HepG2 (cell line): ENCODE results near the gene NOL4L. TPM values are rescaled to one million over a fixed set of nuclear protein-coding genes. Genes with fewer than 3 reads are reported as not detected.

Experiments used
- ATAC-seq: fragments of 200-7000 bp; cut with Tn5 transposase; 3 replicates; pipeline ENCODE4 v1.9.1; 2020; ENCODE audit warnings: mild to moderate bottlenecking, moderate library complexity
- BruUV-seq: library from RNA; stranded (reverse); fragments of 400-500 nt; replicated peaks from 2 replicates; lab custom pipeline; 2021; lab: Mats Ljungman, UMichigan
- CTCF ChIA-PET: fragments of 300-600 bp; formaldehyde crosslinking; extraction: SDS; loops from one replicate; lab custom pipeline; 2021; ENCODE audit warnings: low total read pairs, inconsistent platforms, low intra/inter-chr PET ratio; lab: Yijun Ruan, JAX
- POLR2A ChIA-PET: fragments of 350-600 bp; sonication (Branson Sonifier 250); formaldehyde crosslinking; loops from one replicate; lab custom pipeline; 2020; ENCODE audit warnings: antibody characterized with exemption, inconsistent platforms; lab: Yijun Ruan, JAX
- DNase-seq: peaks from one replicate; pipeline ENCODE4 v3.0.0-alpha.2; 2015; ENCODE audit warnings: low spot score
- FAIRE-seq: peaks from 3 replicates; lab custom pipeline; 2011; peaks lifted over from hg19 to GRCh38; lab: Jason Lieb, UNC
- H2AFZ ChIP-seq: one replicate; pipeline ENCODE4 v1.6.1; 2011; ENCODE audit warnings: low read length, inconsistent platforms
- H3K27ac ChIP-seq: fragments of 300-600 bp; 3 replicates; pipeline ENCODE4 v1.8.0; 2011; ENCODE audit warnings: mixed run types, mild to moderate bottlenecking, mixed read lengths, low read length, inconsistent platforms; ENCODE audit not compliant: insufficient read depth; ENCODE audit errors: extremely low read length
- H3K27me3 ChIP-seq, 2 experiments: fragments of 200-600 bp in 1 of 2; 2 replicates in 1 of 2; 3 replicates in 1 of 2; pipeline versions ENCODE4 v1.6.0 to v1.8.0; 2011; ENCODE audit warnings: low read length in 2 of 2, mild to moderate bottlenecking in 2 of 2, moderate library complexity in 2 of 2, inconsistent platforms in 1 of 2; ENCODE audit not compliant: insufficient read depth in 2 of 2, control insufficient read depth in 1 of 2
- H3K36me3 ChIP-seq, 2 experiments: fragments of 200-600 bp in 1 of 2; replicated peaks in 1 of 2; 2 replicates in 1 of 2; 3 replicates in 1 of 2; pipeline versions ENCODE4 v1.5.1 to v1.8.0; 2011; ENCODE audit warnings: low read length in 2 of 2, inconsistent platforms in 1 of 2; ENCODE audit not compliant: insufficient read depth in 2 of 2, control insufficient read depth in 1 of 2
- H3K4me1 ChIP-seq: 2 replicates; pipeline ENCODE4 v1.5.1; 2012; ENCODE audit warnings: low read length, inconsistent platforms; ENCODE audit not compliant: insufficient read depth
- H3K4me2 ChIP-seq: 2 replicates; pipeline ENCODE4 v1.6.0; 2011; ENCODE audit warnings: low read depth, low read length, inconsistent platforms
- H3K4me3 ChIP-seq, 3 experiments: fragments of 200-600 bp in 1 of 3; sonication (generic), shearing (Covaris generic) in 1 of 3; replicated peaks in 1 of 3; 2 replicates each; pipeline ENCODE4 v1.5.1; 2011 to 2016; ENCODE audit warnings: low read length in 3 of 3, inconsistent platforms in 2 of 3, low read depth in 2 of 3, mild to moderate bottlenecking in 2 of 3, control low read depth in 1 of 3, mixed read lengths in 1 of 3; ENCODE audit not compliant: insufficient read depth in 1 of 3
- H3K79me2 ChIP-seq: one replicate; pipeline ENCODE4 v1.6.1; 2011; ENCODE audit warnings: low read length, inconsistent platforms; ENCODE audit not compliant: insufficient read depth
- H3K9ac ChIP-seq: 2 replicates; pipeline ENCODE4 v1.6.0; 2011; ENCODE audit warnings: mild to moderate bottlenecking, low read depth, low read length, inconsistent platforms; ENCODE audit not compliant: insufficient read depth
- H3K9me3 ChIP-seq: 2 replicates; pipeline ENCODE4 v1.5.1; 2012; ENCODE audit warnings: mild to moderate bottlenecking, low read length
- H4K20me1 ChIP-seq: 2 replicates; pipeline ENCODE4 v1.6.0; 2011; ENCODE audit warnings: inconsistent platforms, mild to moderate bottlenecking, low read length, moderate library complexity; ENCODE audit not compliant: insufficient read depth
- FOXP4 ChIP-seq: sonication (generic); formaldehyde crosslinking; IDR thresholded peaks from 2 replicates; pipeline ENCODE4 v1.4.0; 2020; ENCODE audit warnings: missing genetic modification reagents
- HDAC1 ChIP-seq: sonication (generic); formaldehyde crosslinking; IDR thresholded peaks from 2 replicates; pipeline ENCODE4 v1.5.1; 2020; ENCODE audit warnings: mild to moderate bottlenecking, missing genetic modification reagents
- HES4 ChIP-seq: sonication (generic); formaldehyde crosslinking; IDR thresholded peaks from 2 replicates; pipeline ENCODE4 v1.9.0; 2021; ENCODE audit warnings: mild to moderate bottlenecking, missing genetic modification reagents, borderline replicate concordance
- HMG20B ChIP-seq: conservative IDR thresholded peaks from 2 replicates; pipeline ENCODE4 v1.6.1; 2016; ENCODE audit warnings: missing genetic modification reagents, missing compliant biosample characterization
- IRF9 ChIP-seq: sonication (generic); formaldehyde crosslinking; IDR thresholded peaks from 2 replicates; pipeline ENCODE4 v1.8.0; 2022; ENCODE audit warnings: missing genetic modification reagents, mild to moderate bottlenecking, borderline replicate concordance
- KDM2A ChIP-seq: sonication (generic); formaldehyde crosslinking; IDR thresholded peaks from 2 replicates; pipeline ENCODE4 v1.4.0; 2020; ENCODE audit warnings: low read depth, missing genetic modification reagents, borderline replicate concordance
- MBNL3 ChIP-seq: fragments of 250-450 bp; sonication (Bioruptor Pico); conservative IDR thresholded peaks from 2 replicates; pipeline ENCODE4 v1.8.0; 2022; ENCODE audit warnings: mild to moderate bottlenecking, inconsistent platforms
- NR2F2 ChIP-seq: IDR thresholded peaks from 2 replicates; pipeline ENCODE4 v1.6.1; 2012; ENCODE audit warnings: low read depth, inconsistent platforms, borderline replicate concordance
- RXRB ChIP-seq: IDR thresholded peaks from 2 replicates; pipeline ENCODE4 v1.6.1; 2016; ENCODE audit warnings: borderline replicate concordance, missing genetic modification reagents, missing compliant biosample characterization
- ZFP41 ChIP-seq: sonication (generic); formaldehyde crosslinking; IDR thresholded peaks from 2 replicates; pipeline ENCODE4 v1.4.0; 2020; ENCODE audit warnings: mild to moderate bottlenecking, missing genetic modification reagents, borderline replicate concordance
- ZFX ChIP-seq: sonication (generic); formaldehyde crosslinking; IDR thresholded peaks from 2 replicates; pipeline ENCODE4 v1.4.0; 2020; ENCODE audit warnings: mild to moderate bottlenecking, low read depth, missing genetic modification reagents, moderate library complexity
- ZMYM2 ChIP-seq: sonication (generic); formaldehyde crosslinking; IDR thresholded peaks from 2 replicates; pipeline ENCODE4 v1.8.0; 2022; ENCODE audit warnings: mild to moderate bottlenecking, missing genetic modification reagents
- ZNF274 ChIP-seq: sonication (generic); formaldehyde crosslinking; IDR thresholded peaks from 2 replicates; pipeline ENCODE4 v1.5.1; 2020; ENCODE audit warnings: mild to moderate bottlenecking, missing genetic modification reagents
- ZNF343 ChIP-seq: sonication (generic); formaldehyde crosslinking; IDR thresholded peaks from 2 replicates; pipeline ENCODE4 v1.4.0; 2020; ENCODE audit warnings: mild to moderate bottlenecking, missing genetic modification reagents
- ZNF451 ChIP-seq: sonication (generic); formaldehyde crosslinking; IDR thresholded peaks from 2 replicates; pipeline ENCODE4 v1.5.0; 2020; ENCODE audit warnings: mild to moderate bottlenecking, missing genetic modification reagents
- ZNF460 ChIP-seq: sonication (generic); formaldehyde crosslinking; IDR thresholded peaks from 2 replicates; pipeline ENCODE4 v1.5.1; 2020; ENCODE audit warnings: missing genetic modification reagents, mild to moderate bottlenecking, borderline replicate concordance
- ZNF570 ChIP-seq: sonication (generic); formaldehyde crosslinking; IDR thresholded peaks from 2 replicates; pipeline ENCODE4 v1.4.0; 2020; ENCODE audit warnings: mild to moderate bottlenecking, missing genetic modification reagents, borderline replicate concordance
- ZNF576 ChIP-seq: sonication (generic); formaldehyde crosslinking; IDR thresholded peaks from 2 replicates; pipeline ENCODE4 v1.4.0; 2020; ENCODE audit warnings: mild to moderate bottlenecking, missing genetic modification reagents
- WGBS: methylation state at CpG from one replicate; pipeline ENCODE4 v1.1.6; 2017; ENCODE audit warnings: low lambda C conversion rate; 5-methylcytosine and 5-hydroxymethylcytosine counted together
- in situ Hi-C: cut with HindIII; loops from 2 replicates; pipeline ENCODE4 v1.10.0; 2017; ENCODE audit warnings: low pct_unique_long_range_greater_than_20kb; ENCODE audit not compliant: extremely low pct_ligation_motif_present
- intact Hi-C: fragments of 100-400 bp; cut with micrococcal nuclease; formaldehyde crosslinking; loops from one replicate; pipeline ENCODE4 v1.10.0; 2022; ENCODE audit not compliant: unreplicated experiment
- polyA plus RNA-seq, 8 experiments: library from polyadenylated mRNA; depleted of rRNA in 3 of 8; stranded (reverse) in 7 of 8; unstranded in 1 of 8; fragments of >200 nt; fragmentation: Illumina TruSeq in 4 of 8; extraction: Trizol in 4 of 8; gene quantifications; 2 replicates each; pipeline versions ENCODE4 v1.2.1 to v1.2.3, GENCODE V29; 2011 to 2016; ENCODE audit warnings: low read depth in 4 of 8, missing spikeins in 1 of 8, mixed read lengths in 1 of 8; ENCODE audit not compliant: insufficient read depth in 1 of 8
- total RNA-seq, 5 experiments: library from RNA; depleted of rRNA; stranded (reverse); fragments of >200 nt; fragmentation: Illumina TruSeq; extraction: Trizol; gene quantifications; 2 replicates each; pipeline ENCODE4 v1.2.3, GENCODE V29; 2016; ENCODE audit warnings: low read depth in 1 of 5
- TF ChIP-seq, protein P1 (sequence below): sonication (generic); formaldehyde crosslinking; IDR thresholded peaks from 2 replicates; pipeline ENCODE4 v1.5.0; 2020; ENCODE audit warnings: missing genetic modification reagents

NOL4L gene
- total and polyA plus RNA-seq, 2 of the 13 experiments (the other 11 are each of a cell fraction or from before 2014, with no cell fraction given): 16.6 to 35.4 TPM

GRCh38 chr20:32470025-32470861, 114.9 kb downstream of the NOL4L start:
- H3K79me2 ChIP-seq: peaks cover 86% of the 10 kb centered on the region
- peaks cover 87% of the 10 kb centered on the region for H3K4me1 ChIP-seq
- FAIRE-seq (peak; percentile 66), ATAC-seq (peak; percentile 14), DNase-seq (peak; percentile 71)
- ChIA-PET POLR2A (interaction anchor here (1.1 to 7.0 kb wide), 2 partner anchors 10 to 15 kb away, joined by 5 to 81 read pairs; no protein-coding TSS in a partner anchor), CTCF (interaction anchor here (1.4 to 2.3 kb wide), 3 partner anchors 15 to 52 kb away, joined by 5 to 13 read pairs (median 5); no protein-coding TSS in a partner anchor)
- H3K36me3 ChIP-seq: peaks cover 10 to 34% of the 10 kb centered on the region in 2 experiments; a peak in 4 of 5 replicates
- H3K27me3 ChIP-seq: no peaks in the 10 kb centered on the region
- peak overlapping the region; percentile 7 for H3K27ac ChIP-seq
- H3K9ac ChIP-seq: no peak overlapping the region
- no peak overlapping the region for H2AFZ ChIP-seq
- H4K20me1 ChIP-seq: peaks cover 11% of the 10 kb centered on the region; the same call in 1 of the 2 replicates
- H3K4me2 ChIP-seq: no peak overlapping the region
- no peaks in the 10 kb centered on the region for H3K9me3 ChIP-seq
- intact Hi-C loops: loop anchor here (1.0 kb wide), 3 partner anchors 15 to 183 kb away; no protein-coding TSS in a partner anchor
- no TSS peak for BruUV-seq
- WGBS: 90% methylated on average over 27 of the region's 27 CpGs
- H3K4me3 ChIP-seq: no peak overlapping the region
- in situ Hi-C loops: loop anchor here (5.0 kb wide), 2 partner anchors 42 to 182 kb away; no protein-coding TSS in a partner anchor
- TF ChIP-seq ZFX (peak; percentile 41; the same call in 1 of the 2 replicates), MBNL3 (CRISPR knock-in tag) (no peak), HDAC1 (no peak), ZNF343 (CRISPR knock-in tag) (0 out of 2 replicates have a peak, but pooled peaks have one; percentile 43), ZNF576 (peak; percentile 43; the same call in 1 of the 2 replicates), RXRB (CRISPR knock-in tag) (peak; percentile 26; the same call in 1 of the 2 replicates), ZMYM2 (CRISPR knock-in tag) (no peak), KDM2A (CRISPR knock-in tag) (no peak), HES4 (CRISPR knock-in tag) (peak; percentile 56; the same call in 1 of the 2 replicates), ZNF570 (CRISPR knock-in tag) (no peak), NR2F2 (no peak; the same call in 1 of the 2 replicates), ZNF451 (CRISPR knock-in tag) (no peak; the same call in 1 of the 2 replicates), ZNF460 (no peak), ZNF274 (CRISPR knock-in tag) (no peak; the same call in 1 of the 2 replicates), IRF9 (CRISPR knock-in tag) (peak; percentile 21; the same call in 1 of the 2 replicates), HMG20B (CRISPR knock-in tag) (no peak), FOXP4 (CRISPR knock-in tag) (peak; percentile 21; the same call in 1 of the 2 replicates), ZFP41 (CRISPR knock-in tag) (no peak)
- TF ChIP-seq, protein P1, sequence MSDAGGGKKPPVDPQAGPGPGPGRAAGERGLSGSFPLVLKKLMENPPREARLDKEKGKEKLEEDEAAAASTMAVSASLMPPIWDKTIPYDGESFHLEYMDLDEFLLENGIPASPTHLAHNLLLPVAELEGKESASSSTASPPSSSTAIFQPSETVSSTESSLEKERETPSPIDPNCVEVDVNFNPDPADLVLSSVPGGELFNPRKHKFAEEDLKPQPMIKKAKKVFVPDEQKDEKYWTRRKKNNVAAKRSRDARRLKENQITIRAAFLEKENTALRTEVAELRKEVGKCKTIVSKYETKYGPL (CRISPR knock-in tag): no peak
